Measurements from ENCODE around the gene SCGB3A2. TPM values are rescaled to one million over a fixed set of nuclear protein-coding genes. Genes with fewer than 3 reads are reported as not detected.

Gene SCGB3A2
- total RNA-seq, 1 donor from 2014 or later, result 1.4 TPM

- Mint-ChIP-seq H3K4me1 (ENCODE audit: unreplicated experiment) (no peaks in the 10 kb centered on the region), H3K27me3 (ENCODE audit: unreplicated experiment) (no peaks in the 10 kb centered on the region), H3K4me3 (ENCODE audit: unreplicated experiment) (no peak overlapping the region), H3K9me3 (ENCODE audit: unreplicated experiment) (no peaks in the 10 kb centered on the region), H3K36me3 (ENCODE audit: low read depth, unreplicated experiment) (no peaks in the 10 kb centered on the region), H3K27ac (ENCODE audit: unreplicated experiment) (no peak overlapping the region)
- DNase-seq (ENCODE audit: low spot score), result no peak
- no peak for TF ChIP-seq CTCF (IDR thresholded peaks at IDR 0.05; ENCODE audit: unreplicated experiment)
Measured at GRCh38 chr5:147895864-147896263, 17.4 kb downstream of the SCGB3A2 start.

GRCh38 chr5:147898875-147899401, 20.4 kb downstream of the SCGB3A2 start:
- Mint-ChIP-seq H3K27ac (ENCODE audit: unreplicated experiment) (no peak overlapping the region), H3K9me3 (ENCODE audit: unreplicated experiment) (no peaks in the 10 kb centered on the region), H3K36me3 (ENCODE audit: low read depth, unreplicated experiment) (no peaks in the 10 kb centered on the region), H3K4me1 (ENCODE audit: unreplicated experiment) (no peaks in the 10 kb centered on the region), H3K27me3 (ENCODE audit: unreplicated experiment) (no peaks in the 10 kb centered on the region), H3K4me3 (ENCODE audit: unreplicated experiment) (no peak overlapping the region)
- no peak for DNase-seq (ENCODE audit: low spot score)
- no peak for TF ChIP-seq CTCF (IDR thresholded peaks at IDR 0.05; ENCODE audit: unreplicated experiment)

- no peak overlapping the region for H3K4me3 Mint-ChIP-seq (ENCODE audit: unreplicated experiment)
- no peaks in the 10 kb centered on the region for H3K4me1 Mint-ChIP-seq (ENCODE audit: unreplicated experiment)
- no peaks in the 10 kb centered on the region for H3K27me3 Mint-ChIP-seq (ENCODE audit: unreplicated experiment)
- H3K27ac Mint-ChIP-seq (ENCODE audit: unreplicated experiment), result no peak overlapping the region
- no peak for DNase-seq (ENCODE audit: low spot score)
- H3K36me3 Mint-ChIP-seq (ENCODE audit: low read depth, unreplicated experiment), result no peaks in the 10 kb centered on the region
- TF ChIP-seq CTCF (IDR thresholded peaks at IDR 0.05; ENCODE audit: unreplicated experiment), result no peak
- H3K9me3 Mint-ChIP-seq (ENCODE audit: unreplicated experiment), result no peaks in the 10 kb centered on the region
Measured at GRCh38 chr5:147901599-147902039, 23.1 kb downstream of the SCGB3A2 start.

- no peaks in the 10 kb centered on the region for H3K4me1 Mint-ChIP-seq (ENCODE audit: unreplicated experiment)
- no peak for DNase-seq (ENCODE audit: low spot score)
- H3K4me3 Mint-ChIP-seq (ENCODE audit: unreplicated experiment), result no peak overlapping the region
- no peak overlapping the region for H3K27ac Mint-ChIP-seq (ENCODE audit: unreplicated experiment)
- no peaks in the 10 kb centered on the region for H3K9me3 Mint-ChIP-seq (ENCODE audit: unreplicated experiment)
- no peak for TF ChIP-seq CTCF (IDR thresholded peaks at IDR 0.05; ENCODE audit: unreplicated experiment)
- H3K27me3 Mint-ChIP-seq (ENCODE audit: unreplicated experiment), result no peaks in the 10 kb centered on the region
- H3K36me3 Mint-ChIP-seq (ENCODE audit: low read depth, unreplicated experiment), result no peaks in the 10 kb centered on the region
Measured at GRCh38 chr5:147902609-147903115, 24.2 kb downstream of the SCGB3A2 start.

GRCh38 chr5:147904110-147904509, 25.6 kb downstream of the SCGB3A2 start:
- H3K9me3 Mint-ChIP-seq (ENCODE audit: unreplicated experiment), result no peaks in the 10 kb centered on the region
- no peak overlapping the region for H3K27ac Mint-ChIP-seq (ENCODE audit: unreplicated experiment)
- no peak for TF ChIP-seq CTCF (IDR thresholded peaks at IDR 0.05; ENCODE audit: unreplicated experiment)
- H3K36me3 Mint-ChIP-seq (ENCODE audit: low read depth, unreplicated experiment), result no peaks in the 10 kb centered on the region
- H3K4me1 Mint-ChIP-seq (ENCODE audit: unreplicated experiment), result no peaks in the 10 kb centered on the region
- no peak overlapping the region for H3K4me3 Mint-ChIP-seq (ENCODE audit: unreplicated experiment)
- no peaks in the 10 kb centered on the region for H3K27me3 Mint-ChIP-seq (ENCODE audit: unreplicated experiment)
- DNase-seq (ENCODE audit: low spot score), result no peak
